ENCODE measurements around the gene FCRL3. TPM values are rescaled to one million over a fixed set of nuclear protein-coding genes. Genes with fewer than 3 reads are reported as not detected.
"Not testable (repeated sequence)": the region's sequence is repeated elsewhere in the genome, so short reads cannot be mapped to it uniquely, and the experiment has no call there.

Gene FCRL3
- 0.22 TPM for polyA plus RNA-seq
- long read RNA-seq, donor 1 = 0 reads
- long read RNA-seq, donor 2 = 0 reads
- long read RNA-seq, donor 3 = 0 reads
- long read RNA-seq, donor 4 = 0 reads
- long read RNA-seq, donor 5 = 0 reads
- long read RNA-seq, donor 6 = 0 reads
- long read RNA-seq, donor 7 = 0 reads
- long read RNA-seq, donor 8 = 0 reads
- long read RNA-seq, donor 9 = 0 reads
- long read RNA-seq, donor 10 = 0 reads
- long read RNA-seq, donor 11 = 0 reads

- Histone ChIP-seq H3K36me3 (ENCODE audit: control insufficient read depth, insufficient read depth, low read length) (no peaks in the 10 kb centered on the region), H3K27me3 (ENCODE audit: control insufficient read depth, insufficient read depth, low read length) (peaks cover 12% of the 10 kb centered on the region), H3K4me1 (ENCODE audit: control insufficient read depth, insufficient read depth, low read length) (no peaks in the 10 kb centered on the region), H3K9me3 (ENCODE audit: control insufficient read depth, low read depth, low read length) (no peaks in the 10 kb centered on the region), H3K27ac (ENCODE audit: low read length) (no peak within 1 kb of the TSS), H3K4me3 (ENCODE audit: low read length) (no peak within 1 kb of the TSS)
- DNase-seq = no peak
- WGBS (ENCODE audit: insufficient coverage, low lambda C conversion rate) = 83% methylated on average over 3 of the region's 4 CpGs
These were observed at the start of gene FCRL3 for GRCh38 chr1:157700732-157701131. FCRL3 (minus strand) TSS chr1:157700769; CDS start chr1:157700489, 280 bp downstream.

GRCh38 chr1:157748262-157748817, 47.8 kb upstream of the FCRL3 start:
- Histone ChIP-seq H3K27ac (ENCODE audit: low read length) (no peak overlapping the region), H3K9me3 (ENCODE audit: control insufficient read depth, low read depth, low read length) (no peaks in the 10 kb centered on the region), H3K4me1 (ENCODE audit: control insufficient read depth, insufficient read depth, low read length) (no peaks in the 10 kb centered on the region), H3K4me3 (ENCODE audit: low read length) (no peak overlapping the region), H3K27me3 (ENCODE audit: control insufficient read depth, insufficient read depth, low read length) (no peaks in the 10 kb centered on the region), H3K36me3 (ENCODE audit: control insufficient read depth, insufficient read depth, low read length) (no peaks in the 10 kb centered on the region)
- 83% methylated on average over 1 of the region's 3 CpGs for WGBS (ENCODE audit: insufficient coverage, low lambda C conversion rate)
- no peak for DNase-seq

GRCh38 chr1:157739229-157739901, 38.8 kb upstream of the FCRL3 start:
- H3K27ac ChIP-seq (ENCODE audit: low read length) = no peak overlapping the region
- no peaks in the 10 kb centered on the region for H3K9me3 ChIP-seq (ENCODE audit: control insufficient read depth, low read depth, low read length)
- no peak overlapping the region for H3K4me3 ChIP-seq (ENCODE audit: low read length)
- DNase-seq = no peak
- 40% methylated on average over 1 of the region's 5 CpGs for WGBS (ENCODE audit: insufficient coverage, low lambda C conversion rate)
- H3K27me3 ChIP-seq (ENCODE audit: control insufficient read depth, insufficient read depth, low read length) = peaks cover 3% of the 10 kb centered on the region
- no peaks in the 10 kb centered on the region for H3K36me3 ChIP-seq (ENCODE audit: control insufficient read depth, insufficient read depth, low read length)
- no peaks in the 10 kb centered on the region for H3K4me1 ChIP-seq (ENCODE audit: control insufficient read depth, insufficient read depth, low read length)

- not testable (repeated sequence) for H3K27me3 ChIP-seq (ENCODE audit: control insufficient read depth, insufficient read depth, low read length); H3K9me3 ChIP-seq (ENCODE audit: control insufficient read depth, low read depth, low read length); H3K36me3 ChIP-seq (ENCODE audit: control insufficient read depth, insufficient read depth, low read length); H3K27ac ChIP-seq (ENCODE audit: low read length); H3K4me3 ChIP-seq (ENCODE audit: low read length); H3K4me1 ChIP-seq (ENCODE audit: control insufficient read depth, insufficient read depth, low read length); DNase-seq
- WGBS (ENCODE audit: insufficient coverage, low lambda C conversion rate) = no CpG with 5 or more reads among the region's 5 CpGs
These were observed 35.4 kb upstream of the FCRL3 start for GRCh38 chr1:157735991-157736390.

GRCh38 chr1:157734321-157734720, 33.8 kb upstream of the FCRL3 start:
- Histone ChIP-seq H3K27ac (ENCODE audit: low read length) (no peak overlapping the region), H3K9me3 (ENCODE audit: control insufficient read depth, low read depth, low read length) (no peaks in the 10 kb centered on the region), H3K4me3 (ENCODE audit: low read length) (no peak overlapping the region), H3K4me1 (ENCODE audit: control insufficient read depth, insufficient read depth, low read length) (no peaks in the 10 kb centered on the region), H3K36me3 (ENCODE audit: control insufficient read depth, insufficient read depth, low read length) (no peaks in the 10 kb centered on the region), H3K27me3 (ENCODE audit: control insufficient read depth, insufficient read depth, low read length) (no peaks in the 10 kb centered on the region)
- DNase-seq = no peak
- WGBS (ENCODE audit: insufficient coverage, low lambda C conversion rate) = 100% methylated on average over 1 of the region's 1 CpG

GRCh38 chr1:157732755-157733154, 32.2 kb upstream of the FCRL3 start:
- H3K4me1 ChIP-seq (ENCODE audit: control insufficient read depth, insufficient read depth, low read length) = no peaks in the 10 kb centered on the region
- no peak overlapping the region for H3K27ac ChIP-seq (ENCODE audit: low read length)
- H3K36me3 ChIP-seq (ENCODE audit: control insufficient read depth, insufficient read depth, low read length) = no peaks in the 10 kb centered on the region
- whole genome bisulfite sequencing (ENCODE audit: insufficient coverage, low lambda C conversion rate) = no CpG with 5 or more reads among the region's 3 CpGs
- H3K4me3 ChIP-seq (ENCODE audit: low read length) = no peak overlapping the region
- H3K9me3 ChIP-seq (ENCODE audit: control insufficient read depth, low read depth, low read length) = no peaks in the 10 kb centered on the region
- DNase-seq = no peak
- H3K27me3 ChIP-seq (ENCODE audit: control insufficient read depth, insufficient read depth, low read length) = no peaks in the 10 kb centered on the region

- no peak for DNase-seq
- WGBS (ENCODE audit: insufficient coverage, low lambda C conversion rate) = no CpG with 5 or more reads among the region's 2 CpGs
- Histone ChIP-seq H3K9me3 (ENCODE audit: control insufficient read depth, low read depth, low read length) (peaks cover 4% of the 10 kb centered on the region), H3K4me3 (ENCODE audit: low read length) (no peak overlapping the region), H3K27me3 (ENCODE audit: control insufficient read depth, insufficient read depth, low read length) (no peaks in the 10 kb centered on the region), H3K4me1 (ENCODE audit: control insufficient read depth, insufficient read depth, low read length) (no peaks in the 10 kb centered on the region), H3K27ac (ENCODE audit: low read length) (no peak overlapping the region), H3K36me3 (ENCODE audit: control insufficient read depth, insufficient read depth, low read length) (no peaks in the 10 kb centered on the region)
These were observed 24.6 kb upstream of the FCRL3 start for GRCh38 chr1:157725221-157725577.

GRCh38 chr1:157724537-157725220, 24.1 kb upstream of the FCRL3 start:
- H3K36me3 ChIP-seq (ENCODE audit: control insufficient read depth, insufficient read depth, low read length) = no peaks in the 10 kb centered on the region
- no peak overlapping the region for H3K27ac ChIP-seq (ENCODE audit: low read length)
- H3K4me1 ChIP-seq (ENCODE audit: control insufficient read depth, insufficient read depth, low read length) = no peaks in the 10 kb centered on the region
- H3K9me3 ChIP-seq (ENCODE audit: control insufficient read depth, low read depth, low read length) = peaks cover 4% of the 10 kb centered on the region
- no peaks in the 10 kb centered on the region for H3K27me3 ChIP-seq (ENCODE audit: control insufficient read depth, insufficient read depth, low read length)
- DNase-seq = no peak
- H3K4me3 ChIP-seq (ENCODE audit: low read length) = no peak overlapping the region
- WGBS (ENCODE audit: insufficient coverage, low lambda C conversion rate) = no CpG with 5 or more reads among the region's 2 CpGs

GRCh38 chr1:157723157-157723556, 22.6 kb upstream of the FCRL3 start:
- no peaks in the 10 kb centered on the region for H3K27me3 ChIP-seq (ENCODE audit: control insufficient read depth, insufficient read depth, low read length)
- no peak for DNase-seq
- no CpG with 5 or more reads among the region's 2 CpGs for WGBS (ENCODE audit: insufficient coverage, low lambda C conversion rate)
- no peaks in the 10 kb centered on the region for H3K4me1 ChIP-seq (ENCODE audit: control insufficient read depth, insufficient read depth, low read length)
- H3K36me3 ChIP-seq (ENCODE audit: control insufficient read depth, insufficient read depth, low read length) = no peaks in the 10 kb centered on the region
- peaks cover 4% of the 10 kb centered on the region for H3K9me3 ChIP-seq (ENCODE audit: control insufficient read depth, low read depth, low read length)
- no peak overlapping the region for H3K4me3 ChIP-seq (ENCODE audit: low read length)
- H3K27ac ChIP-seq (ENCODE audit: low read length) = no peak overlapping the region

GRCh38 chr1:157721985-157722384, 21.4 kb upstream of the FCRL3 start:
- H3K4me3 ChIP-seq (ENCODE audit: low read length) = no peak overlapping the region
- H3K9me3 ChIP-seq (ENCODE audit: control insufficient read depth, low read depth, low read length) = peaks cover 4% of the 10 kb centered on the region
- H3K27me3 ChIP-seq (ENCODE audit: control insufficient read depth, insufficient read depth, low read length) = no peaks in the 10 kb centered on the region
- no CpG with 5 or more reads among the region's 1 CpG for WGBS (ENCODE audit: insufficient coverage, low lambda C conversion rate)
- H3K36me3 ChIP-seq (ENCODE audit: control insufficient read depth, insufficient read depth, low read length) = no peaks in the 10 kb centered on the region
- no peaks in the 10 kb centered on the region for H3K4me1 ChIP-seq (ENCODE audit: control insufficient read depth, insufficient read depth, low read length)
- no peak overlapping the region for H3K27ac ChIP-seq (ENCODE audit: low read length)
- no peak for DNase-seq

All from large intestine (tissue), 12 donors.